Effector memory CD4-positive, alpha-beta T cell (primary cell): ENCODE results near the gene RNF167.

Source experiments
- DNase-seq, 3 donors: peaks; one replicate each; pipeline ENCODE4 v3.0.0-alpha.2; 2020
- H3K27ac ChIP-seq: 2 replicates; pipeline ENCODE4 v1.7.0; 2013; ENCODE audit warnings: mild to moderate bottlenecking, low read length, moderate library complexity; ENCODE audit not compliant: insufficient read depth, poor library complexity, severe bottlenecking
- H3K27me3 ChIP-seq: replicated peaks from 2 replicates; pipeline ENCODE4 v1.7.0; 2013; ENCODE audit warnings: mild to moderate bottlenecking, low read length; ENCODE audit not compliant: insufficient read depth, control insufficient read depth, poor library complexity, severe bottlenecking
- H3K36me3 ChIP-seq: 2 replicates; pipeline ENCODE4 v1.7.0; 2013; ENCODE audit warnings: mild to moderate bottlenecking, low read length, moderate library complexity; ENCODE audit not compliant: control insufficient read depth, insufficient read depth
- H3K4me1 ChIP-seq: 2 replicates; pipeline ENCODE4 v1.7.0; 2013; ENCODE audit warnings: low read length, mild to moderate bottlenecking; ENCODE audit not compliant: control insufficient read depth, insufficient read depth, poor library complexity, severe bottlenecking
- H3K4me3 ChIP-seq: 2 replicates; pipeline ENCODE4 v1.7.0; 2013; ENCODE audit warnings: low read length, low read depth, mild to moderate bottlenecking; ENCODE audit not compliant: insufficient read depth, poor library complexity, severe bottlenecking
- H3K9me3 ChIP-seq: 2 replicates; pipeline ENCODE4 v1.7.0; 2013; ENCODE audit warnings: mild to moderate bottlenecking, low read length, moderate library complexity; ENCODE audit not compliant: control insufficient read depth

The RNF167 gene

DNA sequence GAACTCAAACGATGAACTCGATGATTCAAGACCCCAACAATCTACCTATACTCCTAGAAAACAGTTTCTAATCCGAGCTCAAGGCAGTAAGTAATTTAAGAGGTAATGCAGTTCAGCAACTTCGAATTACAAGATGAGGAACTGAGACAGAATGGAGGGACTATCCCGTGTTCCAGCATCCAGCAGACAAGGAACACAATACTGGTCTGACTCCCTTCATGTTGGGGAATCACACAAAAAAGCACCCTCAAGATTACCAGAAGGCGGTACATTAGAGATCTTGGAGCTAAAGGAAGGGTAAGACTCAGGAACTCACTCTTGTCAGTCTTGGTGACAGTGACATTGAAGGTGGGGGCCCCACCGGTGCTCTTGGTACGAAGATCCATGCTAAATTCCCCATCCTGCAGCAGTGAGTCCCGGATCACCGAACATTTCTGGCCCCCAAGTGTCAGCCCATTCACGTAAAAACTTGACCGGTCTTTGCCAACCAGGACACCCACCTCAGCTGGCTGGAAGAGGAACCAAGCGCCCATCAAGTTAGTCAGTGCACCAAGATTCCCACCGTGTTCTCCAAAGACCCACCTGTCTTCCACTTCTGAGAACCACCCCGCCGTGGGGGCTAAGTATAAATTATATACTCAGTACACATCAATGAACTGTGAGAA is 6.4 kb downstream of the RNF167 start:
- H3K27me3 ChIP-seq = no peaks in the 10 kb centered on the region
- peaks cover 33% of the 10 kb centered on the region for H3K36me3 ChIP-seq
- DNase-seq = no peak
- H3K4me3 ChIP-seq = peak overlapping the region; percentile 99
- H3K9me3 ChIP-seq = no peaks in the 10 kb centered on the region
- peak overlapping the region; percentile 94 for H3K27ac ChIP-seq
- H3K4me1 ChIP-seq = peaks cover 69% of the 10 kb centered on the region

DNA sequence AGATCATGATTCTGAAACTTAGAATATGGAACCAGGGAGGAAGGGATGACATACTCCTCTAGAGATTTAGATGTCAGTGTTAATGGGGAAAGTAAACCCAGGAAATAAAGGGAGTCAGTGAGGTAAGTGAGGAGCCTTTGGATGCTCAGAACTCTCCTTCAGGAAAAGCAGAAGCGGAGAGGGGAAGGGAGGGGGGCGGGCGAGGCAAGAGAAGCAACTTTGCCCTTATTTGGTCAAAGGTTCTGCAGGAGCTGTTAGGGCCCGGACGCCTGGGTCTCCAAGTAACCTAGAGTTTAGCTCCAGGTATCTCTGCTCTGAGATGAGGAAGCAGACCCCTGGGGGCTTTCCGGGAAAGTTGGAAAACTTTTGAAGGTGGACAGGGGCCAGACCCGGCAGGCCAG is 6.9 kb downstream of the RNF167 start:
- H3K4me1 ChIP-seq = peaks cover 67% of the 10 kb centered on the region

DNA sequence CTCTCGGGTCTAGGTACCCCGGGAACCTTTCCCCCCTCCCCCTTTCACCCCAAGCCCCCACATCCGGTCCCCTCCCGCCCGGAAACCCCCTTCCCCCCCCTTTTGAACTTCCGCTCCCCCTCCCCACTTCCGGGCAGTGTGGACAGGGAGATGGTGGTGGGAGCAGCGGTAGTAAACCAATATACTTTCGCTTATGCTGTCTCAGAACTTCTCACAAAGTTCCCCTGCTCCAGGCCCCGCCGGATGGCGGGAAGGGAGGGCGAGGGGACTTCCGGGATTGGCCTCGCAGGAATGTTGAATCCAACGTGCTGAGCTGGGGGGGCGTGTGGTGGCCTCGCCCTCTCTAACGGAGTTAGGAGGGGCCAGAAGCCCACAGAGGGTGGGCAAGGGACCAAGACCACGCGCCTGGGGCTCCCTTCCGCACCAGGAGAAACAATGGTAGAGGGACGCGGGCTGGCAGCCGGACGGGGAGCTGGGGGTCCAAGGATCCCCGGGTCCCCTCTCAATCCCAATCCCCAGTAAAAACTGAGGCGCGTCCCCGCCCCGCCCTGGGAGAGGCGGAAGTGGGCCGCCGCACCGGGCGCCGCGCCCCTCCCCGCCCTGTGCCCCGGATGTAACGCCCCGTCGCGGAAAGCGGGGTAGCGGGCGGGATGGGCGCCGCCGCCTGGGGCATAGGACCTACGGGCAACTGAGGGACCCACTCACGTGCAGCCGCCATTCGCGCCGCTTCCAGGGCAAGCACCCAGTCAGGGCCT is 7.5 kb downstream of the RNF167 start:
- H3K4me1 ChIP-seq = peaks cover 62% of the 10 kb centered on the region
- H3K36me3 ChIP-seq = peaks cover 28% of the 10 kb centered on the region
- peak; percentile 42 to 50 (median 45) for DNase-seq
- H3K4me3 ChIP-seq = peak overlapping the region; percentile 99
- H3K9me3 ChIP-seq = no peaks in the 10 kb centered on the region
- peak overlapping the region; percentile 94 for H3K27ac ChIP-seq
- no peaks in the 10 kb centered on the region for H3K27me3 ChIP-seq

More for the DNA sequence above, 6.9 kb downstream of the RNF167 start:
- Histone ChIP-seq H3K4me3 (peak overlapping the region; percentile 99), H3K27me3 (no peaks in the 10 kb centered on the region), H3K36me3 (peaks cover 33% of the 10 kb centered on the region), H3K9me3 (no peaks in the 10 kb centered on the region), H3K27ac (peak overlapping the region; percentile 94)
- no peak for DNase-seq

DNA sequence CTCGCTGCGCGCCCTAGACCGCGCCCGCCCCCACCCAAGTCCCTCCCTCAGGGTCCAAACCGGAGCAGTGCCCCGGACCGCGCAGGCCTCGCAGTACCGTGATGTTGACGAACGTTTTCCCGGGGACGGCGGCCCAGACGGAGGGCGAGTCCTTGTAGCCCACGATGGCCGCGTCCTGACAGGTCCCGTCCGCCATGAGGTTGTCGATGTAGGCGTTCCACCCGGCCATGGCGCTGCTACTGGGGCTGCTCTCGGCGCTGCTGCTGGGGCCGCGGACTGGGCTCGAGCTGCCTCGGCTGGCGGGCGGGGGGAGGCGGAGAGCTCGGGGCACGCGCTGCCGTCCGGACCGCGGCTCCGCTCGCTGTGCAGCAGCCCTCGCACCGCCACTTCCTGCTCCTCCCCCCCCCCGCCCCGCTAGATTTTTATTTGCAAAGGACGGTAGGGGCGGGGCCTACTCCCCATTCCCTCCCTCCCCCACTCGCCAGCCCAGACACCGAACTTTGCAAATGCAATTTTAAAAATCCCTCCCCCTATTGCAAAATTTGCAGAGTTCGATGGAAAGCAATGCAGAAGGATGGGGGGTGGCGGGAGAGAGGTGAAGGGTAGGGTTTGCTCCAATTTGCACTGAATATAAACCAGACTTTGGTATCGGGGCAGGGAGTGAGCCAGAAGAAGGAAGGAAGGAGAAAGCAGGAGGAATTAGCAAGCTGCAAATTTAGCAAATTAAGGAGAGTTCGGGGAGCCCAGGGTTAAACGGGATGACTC is 8.3 kb downstream of the RNF167 start, which contains the start of gene PFN1:
PFN1 (minus strand) TSS at position 365 of the 765 bp plus-strand sequence; CDS start at position 229, 136 bp downstream.
- Histone ChIP-seq H3K4me1 (peaks cover 54% of the 10 kb centered on the region), H3K27ac (peak within 1 kb of the TSS; percentile 94), H3K4me3 (peak within 1 kb of the TSS; percentile 99), H3K36me3 (peaks cover 22% of the 10 kb centered on the region), H3K27me3 (no peaks in the 10 kb centered on the region), H3K9me3 (no peaks in the 10 kb centered on the region)
- peak; percentile 82 to 85 (median 82) for DNase-seq

DNA sequence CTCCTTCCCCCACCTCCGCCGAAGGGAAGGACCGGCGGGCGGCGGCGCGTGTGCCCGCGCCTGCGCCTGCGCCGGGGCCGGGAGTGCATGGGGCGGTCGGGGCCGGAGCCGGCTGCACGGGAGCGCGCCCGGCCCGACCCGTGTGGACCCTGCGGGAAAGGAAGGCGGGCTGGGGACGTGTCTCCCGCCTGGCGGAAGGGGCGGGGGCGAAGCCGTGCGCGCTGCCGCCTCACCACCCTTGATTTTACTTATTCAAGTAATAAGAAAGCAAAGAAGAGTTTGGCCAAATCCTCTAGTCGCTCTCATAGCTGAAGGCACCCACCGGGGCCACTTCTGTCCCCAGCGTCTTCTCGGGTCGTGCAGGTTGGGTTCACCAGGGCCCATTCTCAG is 8.9 kb downstream of the RNF167 start:
- Histone ChIP-seq H3K36me3 (peaks cover 20% of the 10 kb centered on the region), H3K27me3 (no peaks in the 10 kb centered on the region), H3K4me1 (peaks cover 48% of the 10 kb centered on the region), H3K27ac (peak overlapping the region; percentile 94), H3K9me3 (no peaks in the 10 kb centered on the region), H3K4me3 (peak overlapping the region; percentile 99)
- peak; percentile 54 to 63 (median 55) for DNase-seq

DNA sequence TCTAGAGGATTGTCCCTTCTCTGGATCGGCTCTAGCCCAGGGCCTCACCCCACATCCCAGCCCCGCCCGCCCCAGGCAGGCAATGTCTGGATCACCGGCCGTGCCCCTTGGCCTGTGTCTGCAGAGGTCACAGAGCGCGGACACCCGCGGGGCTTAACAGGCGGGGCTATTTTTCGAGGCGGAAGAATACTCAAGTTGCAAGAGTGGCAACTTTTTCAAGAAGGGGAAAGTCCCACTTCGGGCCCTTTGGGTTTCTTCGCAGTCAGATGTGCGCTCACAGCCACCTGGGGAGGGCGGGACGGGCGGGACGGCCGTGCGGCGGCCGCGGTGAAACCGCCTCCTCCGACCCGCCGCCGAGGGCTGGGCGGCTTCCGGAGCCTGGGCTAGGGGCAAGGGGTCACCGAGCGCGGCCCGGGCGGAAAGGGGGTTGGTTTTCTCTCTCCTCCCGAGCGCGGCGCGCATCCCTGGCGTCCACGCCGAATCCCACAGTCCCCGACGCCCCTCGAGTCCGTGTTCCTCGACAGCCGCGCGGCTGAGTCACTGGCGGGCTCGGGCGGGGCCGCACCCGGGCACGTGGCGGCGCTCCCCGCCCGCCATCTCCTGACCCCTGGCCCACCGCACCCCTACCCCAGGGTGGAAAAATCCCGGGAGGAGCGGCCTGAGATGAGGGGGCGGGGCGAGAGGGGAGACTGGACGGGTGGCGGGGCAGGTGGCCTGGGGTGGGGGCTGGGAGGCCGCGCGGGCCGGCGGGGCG is 9.4 kb downstream of the RNF167 start:
- Histone ChIP-seq H3K27ac (peak overlapping the region; percentile 94), H3K27me3 (no peaks in the 10 kb centered on the region), H3K4me3 (peak overlapping the region; percentile 99), H3K36me3 (peaks cover 18% of the 10 kb centered on the region), H3K4me1 (peaks cover 43% of the 10 kb centered on the region), H3K9me3 (no peaks in the 10 kb centered on the region)
- DNase-seq = peak; percentile 65 to 72 (median 72)

DNA sequence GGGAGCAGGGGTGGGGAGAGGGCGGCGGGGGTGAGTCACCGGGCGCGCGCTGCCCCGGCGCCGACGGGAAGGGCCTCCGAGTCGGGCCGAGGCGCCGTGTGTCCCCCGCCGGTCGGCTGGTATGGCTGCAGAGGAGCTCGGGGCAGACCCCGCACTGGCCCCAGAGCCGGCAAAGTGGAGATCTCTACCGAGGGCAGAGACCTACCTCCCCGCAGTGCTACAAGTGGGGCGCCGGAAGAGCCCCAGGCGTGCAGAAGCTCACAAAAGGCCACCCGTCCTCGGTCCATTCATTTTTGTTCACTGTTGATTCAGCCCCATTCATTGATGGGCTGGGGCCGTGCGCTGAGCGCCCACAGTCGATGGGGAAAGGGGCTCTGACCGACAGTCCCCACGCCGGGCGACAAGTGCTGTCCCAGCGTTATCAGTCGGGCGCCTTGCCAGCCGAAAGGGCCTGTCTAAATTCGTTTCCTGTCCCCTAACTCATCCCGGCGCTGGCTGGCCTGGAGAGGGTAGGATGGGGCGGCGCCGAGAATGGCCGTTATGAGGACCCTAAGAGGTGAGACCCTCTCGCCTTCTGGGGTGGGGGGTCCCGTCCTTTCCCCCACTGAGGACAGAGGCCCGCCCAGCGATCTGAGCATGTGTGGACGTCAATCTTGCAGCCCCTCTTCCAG is 10.1 kb downstream of the RNF167 start:
- Histone ChIP-seq H3K27ac (peak overlapping the region; percentile 94), H3K36me3 (peaks cover 12% of the 10 kb centered on the region), H3K4me3 (peak overlapping the region; percentile 11), H3K9me3 (no peaks in the 10 kb centered on the region), H3K4me1 (peaks cover 35% of the 10 kb centered on the region), H3K27me3 (no peaks in the 10 kb centered on the region)
- DNase-seq = no peak

DNA sequence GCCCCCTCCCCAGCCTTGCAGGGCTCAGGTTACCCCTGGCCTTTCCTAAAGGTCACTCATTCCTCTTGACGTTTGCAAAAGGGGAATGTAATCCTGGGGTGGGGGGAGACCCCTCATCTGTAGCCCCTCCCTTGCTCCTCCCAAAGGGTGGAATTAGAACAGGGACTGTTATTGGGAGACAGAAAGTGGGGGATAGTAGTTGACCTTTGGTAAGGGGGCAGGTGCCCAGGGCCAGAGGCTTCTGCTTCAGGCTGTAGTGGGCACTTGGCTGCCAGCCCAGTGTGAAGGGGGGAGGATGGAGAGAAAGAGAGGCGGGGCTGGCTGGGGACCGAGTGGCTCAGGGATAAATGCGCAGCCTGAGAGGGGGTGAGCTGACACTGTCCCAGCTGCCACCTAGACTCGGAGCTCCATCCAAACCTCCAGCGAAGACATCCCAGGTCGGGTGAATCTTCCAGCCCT is 10.7 kb downstream of the RNF167 start, which contains the start of gene ENO3:
ENO3 (plus strand) TSS at position 374 of the 459 bp plus-strand sequence. CDS start 711 bp downstream, outside the sequence.
- H3K27ac ChIP-seq = peak within 1 kb of the TSS; percentile 94
- DNase-seq = no peak
- H3K4me1 ChIP-seq = peaks cover 30% of the 10 kb centered on the region
- H3K4me3 ChIP-seq = peak within 1 kb of the TSS; percentile 11
- H3K36me3 ChIP-seq = peaks cover 8% of the 10 kb centered on the region
- H3K27me3 ChIP-seq = no peaks in the 10 kb centered on the region
- H3K9me3 ChIP-seq = no peaks in the 10 kb centered on the region

DNA sequence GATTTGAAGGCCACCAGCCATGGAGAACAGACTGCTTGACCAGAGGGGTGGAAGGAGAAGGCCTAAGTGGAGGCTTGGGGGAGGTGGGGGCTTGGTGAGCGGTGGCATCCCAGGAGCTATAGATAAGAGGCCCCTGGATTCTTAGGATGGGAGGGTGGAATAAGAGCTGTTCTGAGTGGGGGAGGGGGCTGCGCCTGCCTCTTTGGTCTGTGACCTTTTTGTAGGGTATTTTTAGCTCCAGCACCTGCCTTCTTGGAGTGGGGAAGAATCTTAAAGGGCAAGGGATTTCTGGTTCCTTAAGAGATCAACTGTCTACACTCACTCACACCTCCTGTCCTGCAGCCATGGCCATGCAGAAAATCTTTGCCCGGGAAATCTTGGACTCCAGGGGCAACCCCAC is 11.4 kb downstream of the RNF167 start:
- Histone ChIP-seq H3K27me3 (no peaks in the 10 kb centered on the region), H3K36me3 (peaks cover 3% of the 10 kb centered on the region), H3K4me3 (no peak overlapping the region), H3K4me1 (peaks cover 23% of the 10 kb centered on the region), H3K9me3 (no peaks in the 10 kb centered on the region), H3K27ac (no peak overlapping the region)
- DNase-seq = no peak
